Kidney (tissue), 14 donors: ENCODE data around the gene CEBPE. TPM values are rescaled to one million over a fixed set of nuclear protein-coding genes. Genes with fewer than 3 reads are reported as not detected.
A peak's percentile ranks its signal among the peaks of the same experiment; 100 is the strongest.

Experiments
- DNase-seq, 5 donors: peaks; one replicate each; pipeline ENCODE4 v3.0.0-alpha.2; 2013 to 2020
- FAIRE-seq: peaks from 2 replicates; lab custom pipeline; 2012; peaks lifted over from hg19 to GRCh38; lab: Jason Lieb, UNC
- H3K27ac ChIP-seq, 2 donors: one replicate each; pipeline ENCODE4 v1.7.0; 2013; ENCODE audit warnings: low read depth in 2 of 2, low read length in 2 of 2, inconsistent platforms in 1 of 2
- H3K27me3 ChIP-seq: one replicate; pipeline ENCODE4 v1.7.1; 2013; ENCODE audit warnings: low read length, inconsistent platforms; ENCODE audit not compliant: control insufficient read depth, insufficient read depth
- H3K36me3 ChIP-seq, 3 donors: one replicate each; pipeline versions ENCODE4 v1.7.0 to v1.7.1; 2013; ENCODE audit warnings: low read length in 3 of 3, control low read depth in 1 of 3, inconsistent platforms in 1 of 3; ENCODE audit not compliant: insufficient read depth in 3 of 3, control insufficient read depth in 2 of 3
- H3K4me1 ChIP-seq, 3 donors: one replicate each; pipeline versions ENCODE4 v1.7.0 to v1.7.1; 2013; ENCODE audit warnings: low read length in 3 of 3, inconsistent platforms in 1 of 3, low read depth in 1 of 3; ENCODE audit not compliant: control insufficient read depth in 2 of 3, insufficient read depth in 2 of 3
- H3K4me3 ChIP-seq, 3 donors: one replicate each; pipeline versions ENCODE4 v1.7.0 to v1.8.1; 2013; ENCODE audit warnings: low read length in 3 of 3, control low read depth in 1 of 3, inconsistent platforms in 1 of 3
- H3K9ac ChIP-seq, 3 donors: one replicate each; pipeline versions ENCODE4 v1.7.0 to v1.7.1; 2013; ENCODE audit warnings: low read length in 3 of 3, control low read depth in 1 of 3, inconsistent platforms in 1 of 3
- H3K9me3 ChIP-seq, 3 donors: one replicate each; pipeline versions ENCODE4 v1.7.0 to v1.7.1; 2013; ENCODE audit warnings: low read length in 3 of 3, control low read depth in 1 of 3, inconsistent platforms in 1 of 3; ENCODE audit not compliant: control insufficient read depth in 2 of 3, insufficient read depth in 1 of 3
- intact Hi-C: fragments of 100-400 bp; cut with DNase I; formaldehyde crosslinking; loops from one replicate; pipeline ENCODE4 v1.11.1; 2022
- polyA plus RNA-seq: library from polyadenylated mRNA; stranded (reverse); fragments of 350-450 nt; fragmentation: Illumina TruSeq; extraction: RNeasy Lipid Tissue Mini Kit (QIAGEN cat#74804); gene quantifications from one replicate; pipeline ENCODE4 v1.2.3, GENCODE V29; 2014; ENCODE audit warnings: low read depth, low replicate concordance; ENCODE audit not compliant: insufficient read depth
- total RNA-seq: library from RNA; stranded (reverse); fragmentation: NEBNext Ultra II Directional; extraction: Animal tissue kit (Norgen Biotek cat#: 25700); gene quantifications from one replicate; pipeline ENCODE4 v1.2.1, GENCODE V29; 2021
- TF ChIP-seq, protein P1 (sequence below): IDR thresholded peaks from 3 replicates; pipeline ENCODE4 v1.5.1; 2012; ENCODE audit warnings: mild to moderate bottlenecking, moderate library complexity, borderline replicate concordance; ENCODE audit not compliant: insufficient read depth; ENCODE audit errors: extremely low read depth
- donor health status: control.
- donor health status: control.
- donor health status: control.
- donor health status: control.
- donor health status: control.
- donor health status: DM: yes; HTN: yes; CAD: no.
- donor health status: Normal renal cell carcinoma (clear cell type).

CEBPE gene
- total and polyA plus RNA-seq, 2 donors from 2014 or later: not detected

DNA sequence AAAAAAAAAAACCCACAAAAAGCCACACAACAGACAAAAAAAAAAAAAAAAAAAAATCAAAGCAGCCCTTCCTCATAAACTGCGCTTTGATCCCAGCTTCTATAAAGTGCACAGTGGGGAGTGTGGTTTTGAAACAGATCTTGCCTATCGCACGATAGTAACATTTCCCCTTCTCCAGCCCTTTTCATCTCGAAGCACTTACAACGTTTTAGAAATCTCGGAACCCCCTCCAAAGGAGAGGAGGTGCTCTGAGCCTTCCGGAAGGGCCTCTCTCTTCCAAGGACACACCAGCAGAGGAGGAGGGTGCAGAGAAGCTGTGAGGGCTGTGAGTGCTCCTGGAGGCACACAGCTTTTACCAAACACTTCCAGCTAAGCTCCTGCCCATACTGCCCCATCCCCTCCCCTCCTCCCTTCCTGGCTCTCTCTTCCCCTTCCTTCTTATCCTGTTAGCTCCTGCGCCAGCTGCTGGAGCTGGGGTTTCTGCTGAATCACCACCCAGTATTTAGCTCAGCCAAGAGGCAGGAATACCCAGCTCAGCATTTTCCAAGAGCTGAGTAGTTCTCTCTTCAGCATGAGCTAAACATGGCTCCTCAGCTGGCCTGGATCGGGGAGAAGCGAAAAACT, 36.0 kb upstream of the CEBPE start:
- Histone ChIP-seq H3K9me3 (no peaks in the 10 kb centered on the region), H3K9ac (peak overlapping the region in 1 of 3 donors; percentile 48), H3K4me1 (peaks cover 2 to 29% (median 25%) of the 10 kb centered on the region in 3 donors), H3K27ac (peak overlapping the region; percentile 87 to 92), H3K4me3 (peak overlapping the region in 1 of 3 donors; percentile 19), H3K36me3 (peaks cover 0 to 11% (median 7%) of the 10 kb centered on the region in 3 donors), H3K27me3 (no peaks in the 10 kb centered on the region)
- no peak for FAIRE-seq
- intact Hi-C loops: no loop called here
- TF ChIP-seq, protein P1, sequence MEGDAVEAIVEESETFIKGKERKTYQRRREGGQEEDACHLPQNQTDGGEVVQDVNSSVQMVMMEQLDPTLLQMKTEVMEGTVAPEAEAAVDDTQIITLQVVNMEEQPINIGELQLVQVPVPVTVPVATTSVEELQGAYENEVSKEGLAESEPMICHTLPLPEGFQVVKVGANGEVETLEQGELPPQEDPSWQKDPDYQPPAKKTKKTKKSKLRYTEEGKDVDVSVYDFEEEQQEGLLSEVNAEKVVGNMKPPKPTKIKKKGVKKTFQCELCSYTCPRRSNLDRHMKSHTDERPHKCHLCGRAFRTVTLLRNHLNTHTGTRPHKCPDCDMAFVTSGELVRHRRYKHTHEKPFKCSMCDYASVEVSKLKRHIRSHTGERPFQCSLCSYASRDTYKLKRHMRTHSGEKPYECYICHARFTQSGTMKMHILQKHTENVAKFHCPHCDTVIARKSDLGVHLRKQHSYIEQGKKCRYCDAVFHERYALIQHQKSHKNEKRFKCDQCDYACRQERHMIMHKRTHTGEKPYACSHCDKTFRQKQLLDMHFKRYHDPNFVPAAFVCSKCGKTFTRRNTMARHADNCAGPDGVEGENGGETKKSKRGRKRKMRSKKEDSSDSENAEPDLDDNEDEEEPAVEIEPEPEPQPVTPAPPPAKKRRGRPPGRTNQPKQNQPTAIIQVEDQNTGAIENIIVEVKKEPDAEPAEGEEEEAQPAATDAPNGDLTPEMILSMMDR: no peak
- peak; percentile 32 to 76 (median 60) for DNase-seq

DNA sequence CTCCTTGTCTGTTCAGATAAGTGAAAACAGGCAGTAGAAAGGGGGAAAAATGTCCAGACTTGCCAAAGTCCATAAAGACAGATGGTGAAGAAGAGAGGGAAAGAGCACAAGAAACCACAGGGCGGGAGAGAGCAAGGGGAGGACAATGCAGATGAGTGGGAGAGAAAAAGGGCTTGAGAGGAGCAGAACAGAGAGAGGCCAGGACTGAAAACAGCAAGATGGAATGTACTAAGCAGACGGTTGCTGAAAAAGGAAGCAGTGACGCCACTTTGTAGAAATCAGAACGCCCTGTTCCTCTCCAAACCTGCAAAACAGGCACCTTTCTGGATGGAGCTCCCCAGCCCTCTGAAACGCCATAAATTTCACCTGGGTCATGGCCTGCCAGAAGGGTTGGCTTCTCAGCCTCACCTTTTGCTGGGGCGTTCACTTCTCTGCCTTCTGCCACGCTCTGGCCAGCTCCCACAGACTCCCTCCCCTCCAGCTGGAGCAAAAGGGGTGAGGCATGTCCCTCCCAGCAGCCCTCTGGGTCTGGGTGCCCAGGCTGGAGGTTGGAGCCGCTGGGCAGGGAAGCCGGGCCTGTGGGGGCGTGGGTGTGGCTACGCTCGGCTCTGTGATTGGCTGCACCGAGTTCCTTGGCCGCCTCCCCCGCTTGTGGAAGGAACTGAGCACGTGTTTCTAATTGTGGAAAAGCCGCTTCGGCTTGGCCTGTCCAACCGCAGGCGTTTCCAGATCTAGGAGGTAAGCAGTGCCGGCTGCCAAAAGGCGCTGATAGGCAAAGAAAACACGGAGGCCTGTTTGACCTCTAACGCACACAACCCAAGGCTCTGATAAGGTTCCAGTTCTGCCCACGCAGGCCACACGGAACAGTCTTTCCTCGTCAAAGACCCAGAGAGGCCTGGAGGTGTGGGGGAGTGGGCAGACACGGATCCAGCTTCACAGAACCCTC, 35.1 kb upstream of the CEBPE start:
- Histone ChIP-seq H3K9me3 (no peaks in the 10 kb centered on the region), H3K27me3 (no peaks in the 10 kb centered on the region), H3K4me3 (peak overlapping the region in 2 of 3 donors; percentile 25 to 47), H3K4me1 (peaks cover 2 to 23% (median 23%) of the 10 kb centered on the region in 3 donors), H3K9ac (peak overlapping the region in 2 of 3 donors; percentile 10 to 52), H3K27ac (peak overlapping the region; percentile 88 to 92), H3K36me3 (peaks cover 0 to 12% (median 7%) of the 10 kb centered on the region in 3 donors)
- intact Hi-C loops: no loop called here
- FAIRE-seq: no peak
- DNase-seq: peak; percentile 44 to 94 (median 70)
- TF ChIP-seq, protein P1: no peak

DNA sequence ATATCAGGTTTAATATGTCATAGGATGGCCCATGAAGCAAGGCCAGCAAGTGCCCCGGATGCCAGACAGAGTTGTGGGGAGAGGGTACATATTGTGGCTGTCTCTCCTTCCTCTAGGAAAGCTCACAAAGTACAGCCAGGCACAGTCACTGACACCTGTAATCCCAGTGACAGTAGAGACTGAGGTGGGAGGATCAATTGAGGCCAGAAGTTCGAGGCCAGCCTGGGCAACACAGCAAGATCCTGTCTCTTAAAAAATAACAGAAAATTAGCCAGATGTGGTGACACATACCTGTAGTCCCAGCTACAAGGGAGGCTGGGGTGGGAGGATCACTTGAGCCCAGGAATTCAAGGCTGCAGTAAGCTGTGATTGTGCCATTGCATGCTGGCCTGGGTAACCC, 32.3 kb upstream of the CEBPE start:
- Histone ChIP-seq H3K27me3 (no peaks in the 10 kb centered on the region), H3K9me3 (no peaks in the 10 kb centered on the region), H3K9ac (no peak overlapping the region), H3K4me3 (no peak overlapping the region), H3K4me1 (peaks cover 2 to 31% (median 23%) of the 10 kb centered on the region in 3 donors), H3K27ac (no peak overlapping the region), H3K36me3 (peaks cover 0 to 21% (median 2%) of the 10 kb centered on the region in 3 donors)
- TF ChIP-seq, protein P1: no peak
- intact Hi-C loops: no loop called here
- DNase-seq (no peak), FAIRE-seq (no peak)
